Amniotic epithelial cell (primary cell): ENCODE results near the gene KCNK5.

Source experiments
- DNase-seq: peaks from one replicate; pipeline ENCODE4 v3.0.0-alpha.2; 2010; ENCODE audit warnings: low read depth

KCNK5 gene

DNA sequence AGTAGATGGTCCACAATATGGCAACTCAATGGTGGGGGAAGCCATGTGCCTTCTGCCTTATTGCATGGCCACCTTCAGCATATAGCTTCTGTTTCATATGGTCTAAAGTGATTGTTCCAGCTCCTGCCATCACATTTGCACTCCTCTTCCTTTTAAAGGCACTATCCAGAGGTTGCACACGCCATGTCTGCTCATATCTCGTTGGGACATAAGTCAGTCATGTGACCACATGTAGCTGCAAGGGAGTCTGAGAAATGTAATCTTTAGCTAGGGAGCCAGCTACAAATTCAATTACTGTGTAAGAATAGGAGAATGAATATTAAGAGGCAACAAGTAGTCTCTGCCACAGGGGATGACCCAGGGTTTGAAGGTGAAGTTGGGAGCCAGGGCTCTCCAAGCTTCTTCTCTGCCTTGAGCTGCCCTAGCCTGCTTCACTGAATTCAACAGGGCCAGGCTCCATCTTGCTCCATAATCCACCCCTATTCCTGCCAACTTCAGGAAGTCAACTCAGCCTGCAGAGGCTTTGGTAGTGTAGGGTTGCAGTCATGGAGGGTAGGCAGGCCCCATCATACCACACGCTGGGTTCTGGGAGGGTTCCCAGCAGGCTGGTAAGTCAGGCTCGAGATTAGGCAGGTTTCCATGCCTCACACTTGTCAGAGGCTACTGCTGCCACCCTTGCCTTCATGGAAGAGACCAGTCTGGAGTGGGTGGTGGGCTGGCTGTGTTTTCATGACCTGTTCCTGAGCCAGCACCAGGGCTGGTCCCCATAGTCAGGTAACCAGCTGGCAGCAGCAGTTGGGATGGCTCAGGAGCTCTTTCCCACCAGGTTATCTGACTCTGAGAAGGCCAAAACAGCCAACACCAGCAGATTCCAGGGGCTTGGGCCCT is 57.5 kb downstream of the KCNK5 start:
- DNase-seq = no peak

DNA sequence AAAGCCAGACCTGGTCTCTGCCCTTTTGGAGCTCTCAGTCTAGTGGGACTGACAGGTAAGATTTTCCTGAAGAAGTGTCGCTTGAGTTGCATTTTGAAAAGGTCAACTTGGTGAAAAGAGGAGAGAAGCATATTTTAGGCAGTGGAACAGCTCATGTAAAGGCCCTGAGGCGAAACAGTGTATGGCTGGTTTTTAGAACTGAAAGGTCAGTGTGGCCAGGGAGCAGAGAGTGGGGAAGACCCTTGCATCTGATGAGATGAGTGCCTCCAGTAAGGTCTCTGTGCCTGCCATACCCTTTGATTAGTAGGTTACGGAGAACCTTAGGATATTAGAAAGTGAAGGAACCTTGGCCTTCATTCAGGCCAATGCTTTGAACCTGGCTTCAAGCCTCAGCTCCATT is 58.4 kb downstream of the KCNK5 start:
- DNase-seq = no peak

DNA sequence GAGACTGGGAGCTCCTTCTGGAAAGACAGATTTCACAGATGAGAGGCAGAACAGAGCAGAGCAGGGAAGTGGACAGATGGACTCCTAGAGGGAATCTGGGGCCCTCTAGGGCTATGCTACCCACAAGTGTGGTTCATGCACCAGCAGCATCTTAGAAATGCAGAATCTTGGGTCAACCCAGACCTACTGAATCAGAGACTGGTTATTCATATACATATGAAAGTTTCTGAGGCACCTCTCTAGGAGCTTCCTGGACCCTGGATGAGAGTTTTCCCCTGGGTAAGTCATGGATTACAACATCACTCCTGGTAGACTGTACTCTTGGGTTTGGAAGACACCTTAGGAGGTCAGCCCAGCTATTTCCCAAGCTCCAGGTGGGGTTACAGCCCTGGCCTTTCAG is 58.9 kb downstream of the KCNK5 start:
- DNase-seq = no peak

DNA sequence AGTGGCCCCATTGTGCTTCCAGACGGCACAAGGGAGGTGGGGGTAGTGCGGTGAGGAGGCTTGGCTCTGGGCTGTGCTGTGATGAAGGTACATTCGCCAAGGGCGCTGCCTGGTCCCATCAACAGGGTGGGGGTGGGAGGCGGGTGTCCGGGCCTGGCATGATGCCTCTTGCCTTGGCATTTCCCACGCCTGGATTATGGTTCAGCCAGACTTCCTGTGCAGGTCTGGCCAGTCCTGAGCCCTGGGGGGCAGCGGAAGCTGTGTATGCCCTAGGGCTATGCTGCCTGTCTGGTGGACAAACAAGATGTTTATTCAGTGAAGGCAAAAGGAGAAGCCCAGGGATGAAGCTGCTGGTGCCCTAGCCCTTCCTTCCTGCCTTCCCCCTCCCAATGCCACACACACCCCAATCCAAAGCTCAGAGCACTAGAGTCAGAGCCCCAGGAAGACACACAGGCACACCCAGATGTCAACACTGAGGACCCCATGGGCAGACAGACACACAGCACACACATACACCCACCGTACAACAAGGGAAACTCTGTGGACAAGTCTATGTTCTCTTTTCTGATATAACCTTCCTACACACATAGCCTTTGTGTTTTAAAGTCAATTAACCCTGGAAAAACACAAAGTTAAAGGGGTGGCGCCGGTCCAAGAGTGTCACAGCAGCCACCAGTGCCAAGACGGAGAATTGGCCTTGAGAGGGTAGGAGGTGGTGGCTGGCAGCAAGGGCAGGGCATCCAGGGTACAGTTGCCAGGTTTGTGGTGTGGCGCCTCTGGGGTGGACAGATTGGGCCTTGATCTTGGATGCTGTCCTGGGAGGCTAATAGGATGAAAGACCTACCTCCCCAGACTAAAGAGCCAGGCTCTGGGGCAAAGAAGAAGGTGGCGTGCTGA is 59.6 kb downstream of the KCNK5 start:
- DNase-seq = no peak

DNA sequence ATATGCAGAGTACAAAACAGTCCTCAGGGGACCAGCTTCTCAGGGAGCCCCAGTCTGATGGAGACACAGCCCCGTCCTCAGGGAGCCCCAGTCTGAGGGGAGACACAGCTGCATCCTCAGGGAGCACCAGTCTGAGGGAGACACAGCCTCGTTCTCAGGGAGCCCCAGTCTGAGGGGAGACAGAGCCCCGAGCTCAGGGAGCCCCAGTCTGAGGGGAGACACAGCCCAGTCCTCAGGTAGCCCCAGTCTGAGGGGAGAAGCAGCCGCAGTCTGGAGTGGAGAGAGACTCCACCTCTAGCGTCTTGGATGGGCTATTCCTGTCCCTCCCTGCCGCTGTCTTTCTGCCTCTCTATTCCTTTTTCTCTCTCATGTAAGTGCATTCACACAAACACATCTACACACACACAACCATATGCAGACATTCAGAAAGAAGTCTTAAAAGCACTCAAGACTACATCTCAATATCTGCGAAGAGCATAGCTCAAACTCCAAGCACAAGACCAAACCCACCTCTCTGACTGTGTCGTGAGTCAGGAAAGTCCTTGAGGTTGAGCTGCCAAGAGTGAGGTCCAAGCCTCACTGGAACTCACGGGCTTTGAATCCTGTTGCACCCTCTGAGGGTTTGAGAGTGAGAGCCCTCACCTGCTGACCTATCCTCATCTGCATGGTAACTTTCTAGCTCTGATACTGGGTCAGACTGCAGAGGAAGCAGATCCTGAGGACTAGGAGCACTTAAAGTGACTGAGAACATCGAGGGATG is 61.2 kb downstream of the KCNK5 start:
- no peak for DNase-seq

DNA sequence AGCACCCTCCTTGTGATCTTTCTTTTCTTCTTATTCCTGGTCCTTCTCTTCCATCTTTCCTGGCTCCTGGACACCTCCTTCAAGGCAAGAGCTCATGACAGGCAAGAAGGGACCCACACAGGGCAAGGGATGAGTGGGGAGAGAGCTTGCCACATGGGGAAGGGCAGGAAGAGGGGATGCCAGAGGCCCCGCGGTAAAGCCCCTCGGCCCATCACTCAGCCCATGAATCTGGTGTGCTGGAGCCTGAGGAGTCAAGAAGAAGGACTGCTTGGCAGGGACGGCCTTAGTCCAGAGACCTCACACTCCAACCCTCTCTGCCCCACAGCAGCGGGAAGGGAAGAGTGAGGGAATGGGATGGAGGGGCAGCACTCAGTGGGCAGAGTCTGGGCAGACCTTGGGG is 62.0 kb downstream of the KCNK5 start:
- DNase-seq = no peak

DNA sequence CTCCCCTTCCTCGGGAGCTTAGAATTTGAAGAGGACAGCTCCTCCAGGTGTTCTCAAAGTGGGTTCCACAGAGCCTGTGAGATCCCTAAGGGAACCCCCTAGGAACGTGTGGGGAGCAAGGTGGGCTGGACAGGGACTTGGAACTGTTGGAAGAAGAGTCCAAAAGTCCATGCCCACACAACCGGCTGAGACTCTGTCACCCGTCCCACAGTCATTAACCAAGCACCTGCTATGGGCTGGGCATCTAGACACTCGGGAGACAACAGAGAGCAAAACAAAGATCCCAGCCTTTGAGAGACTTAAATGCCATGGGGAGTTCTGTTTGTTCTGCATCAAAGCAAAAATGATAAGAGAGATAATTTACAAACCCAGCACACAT is 62.4 kb downstream of the KCNK5 start:
- no peak for DNase-seq

DNA sequence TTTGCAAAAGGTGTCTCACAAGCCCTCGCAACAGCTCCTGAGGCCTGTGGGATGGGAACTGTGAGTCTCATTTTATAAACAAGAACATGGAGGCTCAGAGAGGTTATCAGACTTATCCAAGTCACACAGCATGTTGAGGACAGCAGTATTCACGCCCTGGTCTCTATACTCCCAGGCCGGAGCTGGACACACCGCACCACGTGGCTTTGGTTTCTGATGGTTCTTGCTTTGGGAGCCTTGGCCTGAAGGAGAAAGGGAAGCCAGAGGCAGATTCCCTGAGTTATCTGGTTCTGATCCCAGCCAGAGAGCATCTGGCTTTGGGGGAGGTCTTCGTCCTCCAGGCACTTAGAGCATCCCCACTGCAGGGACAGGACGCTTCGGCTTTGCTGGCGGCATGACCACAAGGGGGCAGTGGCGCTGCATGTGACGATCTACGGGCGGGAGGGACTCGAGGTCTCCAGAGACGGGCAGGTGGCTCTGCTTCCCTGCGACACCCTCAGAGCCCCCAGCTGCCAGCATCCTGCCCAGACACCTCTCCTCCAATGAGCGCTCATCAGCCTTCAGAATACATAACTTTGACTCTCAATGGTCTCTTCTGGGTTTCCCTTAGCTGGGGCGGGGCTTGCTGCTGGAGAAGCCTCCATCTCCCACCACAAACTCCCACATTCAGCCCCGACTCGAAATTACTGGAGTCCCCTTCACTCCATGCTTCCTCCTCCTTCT is 62.9 kb downstream of the KCNK5 start:
- no peak for DNase-seq

DNA sequence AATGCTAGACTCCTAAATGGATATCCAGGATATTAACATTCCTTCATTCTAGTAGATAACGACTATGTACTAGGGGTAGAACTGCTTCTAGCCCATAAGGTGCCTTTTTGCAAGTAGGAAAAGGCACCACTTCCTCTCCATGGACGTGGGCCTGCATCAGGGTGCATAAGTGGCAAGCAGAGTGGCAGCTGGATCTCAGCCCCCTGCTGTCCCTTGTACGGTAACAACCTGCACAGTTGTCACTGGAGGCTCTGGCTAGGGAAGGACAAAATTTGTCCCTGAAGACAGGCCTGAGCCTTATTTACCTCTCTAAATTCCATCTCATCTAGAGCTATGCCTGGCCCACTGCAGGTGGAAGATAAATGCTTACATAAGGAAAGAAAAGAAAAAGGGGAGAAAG is 71.8 kb downstream of the KCNK5 start:
- no peak for DNase-seq

DNA sequence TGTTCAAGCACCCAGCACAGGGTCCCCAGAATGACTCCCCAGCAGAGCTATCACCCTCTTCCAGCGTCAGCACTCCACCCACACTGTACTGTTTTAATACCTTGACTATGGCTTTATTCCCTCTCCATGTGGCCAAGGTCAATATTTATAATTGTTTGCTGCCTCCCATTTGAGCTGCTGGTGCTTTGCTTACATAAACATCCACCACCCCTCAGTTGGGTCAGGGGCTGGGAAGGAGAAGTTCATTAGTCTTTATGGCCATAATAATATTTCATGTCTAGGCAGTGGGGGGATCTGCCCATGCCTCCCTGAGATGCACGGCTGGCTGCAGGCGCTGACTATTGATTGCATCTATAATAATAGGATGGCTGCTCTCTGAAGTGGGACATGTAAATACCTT is 72.5 kb downstream of the KCNK5 start:
- no peak for DNase-seq

DNA sequence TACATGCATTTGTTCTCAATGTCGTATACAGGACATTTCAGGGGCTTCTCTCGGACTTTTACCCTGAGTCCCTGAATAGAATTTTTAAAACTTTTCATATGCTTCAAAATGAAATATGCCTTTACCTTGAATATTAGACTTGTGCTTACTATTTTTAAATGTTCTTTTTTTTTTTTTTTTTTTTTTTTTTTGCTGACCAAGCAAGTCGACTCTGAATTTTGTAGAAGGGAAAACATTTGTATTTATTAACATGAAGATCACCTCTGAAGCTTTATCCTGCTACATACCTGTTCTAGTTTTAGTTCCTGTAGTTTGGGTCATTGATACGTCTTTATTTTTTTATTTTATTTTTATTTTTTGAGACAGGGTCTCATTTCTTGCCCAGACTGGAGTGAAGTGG is 74.6 kb downstream of the KCNK5 start:
- no peak for DNase-seq

DNA sequence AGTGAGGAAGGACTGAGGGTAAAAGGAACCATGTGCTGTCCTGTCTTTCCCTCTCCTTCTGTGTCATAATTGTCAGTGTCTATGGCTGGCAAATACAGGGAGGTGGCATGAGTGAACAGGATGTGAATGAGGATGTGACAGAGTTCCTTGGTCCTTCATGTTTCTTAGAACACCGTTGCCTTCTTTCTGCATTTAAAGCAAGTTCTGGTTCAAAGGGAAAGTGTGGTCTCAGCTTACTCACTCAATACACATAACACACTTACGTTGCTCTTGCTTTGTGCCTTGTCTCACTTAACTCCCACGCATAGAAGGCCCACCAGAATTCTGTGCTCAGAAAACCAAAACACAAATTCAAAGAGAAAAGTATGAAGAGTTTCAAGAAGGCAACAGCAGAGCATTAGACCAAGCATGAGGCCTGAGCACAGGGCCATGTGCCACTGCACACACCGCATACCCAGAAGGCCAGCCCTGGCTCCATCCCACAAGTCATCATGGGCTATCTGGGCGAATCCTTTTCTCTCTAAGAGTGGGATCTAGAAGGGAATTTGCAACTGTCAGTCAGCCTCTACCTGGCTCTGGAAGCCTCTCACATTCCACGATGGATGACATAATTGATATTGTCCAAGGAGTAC is 75.4 kb downstream of the KCNK5 start:
- no peak for DNase-seq

DNA sequence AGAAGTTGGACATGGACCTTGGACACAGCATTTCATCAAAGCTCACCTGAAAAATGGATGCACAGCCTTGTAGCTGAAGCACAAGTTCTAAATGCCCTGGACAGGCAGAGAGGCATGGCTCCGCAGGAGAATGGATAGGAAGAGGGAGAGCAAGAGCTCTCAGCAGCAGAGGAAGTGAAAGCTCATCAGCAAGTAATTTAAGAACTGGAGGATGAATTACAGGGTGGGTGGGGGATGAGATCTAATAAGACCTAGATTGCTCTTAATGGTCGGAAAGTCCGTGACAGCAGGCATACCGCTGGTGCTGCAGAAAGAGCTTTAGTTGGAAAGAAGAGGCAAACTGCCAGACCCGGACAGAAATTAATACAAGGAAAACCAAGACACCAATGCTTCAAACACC is 77.0 kb downstream of the KCNK5 start:
- DNase-seq = no peak

DNA sequence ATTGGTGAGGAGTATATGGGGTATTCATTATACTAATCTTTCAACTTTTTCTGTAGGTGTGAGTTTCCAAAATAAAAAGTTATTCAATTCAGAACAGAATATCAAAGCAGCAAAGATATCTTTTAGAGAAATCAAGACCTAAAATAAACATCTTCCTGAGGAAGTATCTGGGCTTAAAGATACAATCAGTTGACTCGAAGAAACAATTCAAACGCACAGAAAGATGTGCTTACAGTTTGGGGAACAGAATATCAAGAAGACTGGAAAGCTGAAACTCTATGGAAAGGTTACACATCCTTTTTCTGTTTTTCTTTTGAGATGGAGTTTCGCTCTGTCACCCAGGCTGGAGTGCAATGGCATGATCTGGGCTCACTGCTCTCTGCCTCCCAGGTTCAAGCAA is 78.1 kb downstream of the KCNK5 start:
- DNase-seq = no peak

DNA sequence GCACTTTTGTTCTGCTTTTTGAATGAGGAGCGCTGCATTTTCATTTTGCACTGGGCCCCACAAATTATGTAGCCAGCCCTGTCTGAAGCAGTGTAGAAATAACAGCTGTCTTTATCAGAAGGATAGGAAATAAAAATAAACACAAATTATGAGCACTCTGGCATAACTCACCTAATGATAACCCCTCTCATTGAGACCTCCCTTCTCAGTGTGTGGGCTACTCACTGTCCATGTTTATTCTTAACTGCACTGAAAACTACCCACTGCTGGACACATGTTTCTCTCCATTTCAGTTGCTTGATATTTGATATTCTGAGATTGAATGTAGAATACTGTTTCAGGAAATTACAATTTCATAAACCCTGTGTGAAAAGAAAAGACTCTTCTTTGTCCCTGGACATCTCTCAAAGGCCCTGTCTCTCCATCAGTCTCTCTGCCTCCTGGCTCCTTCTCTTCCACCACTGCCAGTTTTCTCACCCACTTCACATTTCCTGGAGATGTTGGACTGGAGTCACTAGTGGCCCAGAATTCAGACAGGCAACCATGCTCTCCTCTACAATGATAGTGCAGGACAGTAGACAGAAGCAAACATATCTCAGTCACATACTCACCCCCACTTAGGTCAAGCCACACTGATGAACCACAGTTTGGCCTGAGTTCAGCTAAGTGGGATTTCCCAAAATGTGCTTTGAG is 84.6 kb downstream of the KCNK5 start:
- no peak for DNase-seq

DNA sequence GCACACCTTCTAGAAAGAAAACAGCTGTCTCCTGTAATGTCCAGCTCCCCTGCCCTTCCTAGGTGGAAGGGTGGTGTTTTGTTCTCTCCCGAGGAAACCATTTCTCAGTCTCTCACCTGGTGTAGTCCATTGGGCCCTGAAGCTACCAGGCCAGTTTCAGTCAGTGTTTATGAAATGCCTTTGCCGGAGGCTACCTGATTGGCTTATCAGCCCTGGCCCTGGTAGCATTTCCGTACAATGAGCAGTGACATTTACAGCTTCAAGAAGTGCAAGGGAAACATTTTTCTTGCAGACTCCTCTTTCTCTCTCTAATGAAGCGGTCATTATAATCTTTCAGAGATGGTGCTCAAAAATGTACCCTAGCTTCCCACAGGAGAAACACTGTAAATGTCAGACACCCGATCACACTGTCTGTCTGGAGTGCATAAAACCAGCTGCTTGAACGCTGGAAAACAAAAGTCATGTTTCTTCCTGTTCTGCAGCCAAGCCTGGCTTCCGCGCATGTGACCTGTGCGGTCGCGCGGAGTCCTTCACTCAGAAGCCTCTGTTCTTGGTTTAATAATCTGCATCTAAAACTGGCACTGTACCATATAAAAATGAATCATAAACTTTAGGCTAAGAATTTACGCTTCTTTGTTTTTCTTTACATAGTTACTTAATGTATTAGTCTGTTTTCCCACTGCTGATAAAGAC is 85.9 kb downstream of the KCNK5 start:
- no peak for DNase-seq

DNA sequence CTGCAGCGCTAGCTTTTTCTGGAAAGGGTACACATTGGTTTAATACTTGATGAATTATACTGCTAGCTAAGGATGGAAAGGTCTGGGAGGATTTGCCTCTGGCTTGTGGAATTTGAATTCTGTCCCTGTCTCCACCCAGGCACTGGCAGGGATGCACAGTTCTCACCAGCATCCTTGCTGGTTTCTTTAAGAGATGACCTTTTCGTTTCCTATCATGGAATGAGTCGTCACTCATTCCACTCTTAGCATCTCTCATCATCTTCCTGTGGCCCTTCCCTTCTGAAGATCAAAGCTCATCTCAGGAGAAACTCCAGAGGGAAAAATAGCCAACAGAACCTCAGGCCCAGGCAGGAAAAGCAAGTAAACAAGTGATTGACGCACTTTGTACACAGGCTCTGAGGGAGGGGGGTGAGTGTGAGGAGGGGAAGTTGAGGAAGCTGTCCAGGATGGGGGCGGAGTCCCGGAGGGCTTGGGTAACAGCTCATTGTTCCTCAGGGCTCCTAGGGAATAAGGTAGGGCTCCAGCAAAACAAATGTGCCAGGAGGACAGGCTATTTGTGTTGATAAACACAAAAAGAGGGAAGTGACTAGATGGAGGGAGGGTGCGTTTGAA is 88.6 kb downstream of the KCNK5 start:
- no peak for DNase-seq
